A673 (cell line): ENCODE data around the gene TYW5.

Experiments
- CTCF ChIP-seq: fragments of 300-800, 200-600 bp; sonication (generic); conservative IDR thresholded peaks from 2 replicates; pipeline ENCODE4 v1.5.1; 2017; ENCODE audit warnings: low read depth, mild to moderate bottlenecking, antibody characterized with exemption, low read length, moderate library complexity, mixed read lengths
- EZH2 ChIP-seq: fragments of 200-600 bp; sonication (generic); IDR thresholded peaks from 2 replicates; pipeline ENCODE4 v1.6.1; 2017; ENCODE audit warnings: borderline replicate concordance, low read depth, mild to moderate bottlenecking, mixed read lengths, antibody characterized with exemption, low read length; ENCODE audit not compliant: poor library complexity, severe bottlenecking

DNA sequence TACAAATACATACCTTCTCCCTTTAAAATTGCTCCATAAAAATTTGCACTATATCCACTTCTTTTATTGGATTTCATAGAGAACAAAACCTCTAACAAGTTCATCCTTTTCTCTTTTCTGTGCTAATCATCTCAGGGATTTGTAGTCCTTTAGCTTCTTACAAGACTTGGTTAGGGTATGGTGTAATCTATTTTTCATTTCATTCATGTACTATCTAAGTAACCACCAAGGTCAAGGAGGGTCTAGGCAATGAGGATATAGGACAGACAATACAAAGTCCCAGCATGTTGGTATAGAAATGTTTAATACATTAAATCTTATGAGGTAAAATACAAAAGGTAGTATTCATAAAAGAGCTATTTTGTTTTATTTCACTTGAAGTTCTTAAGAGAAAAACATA is 26.7 kb downstream of the TYW5 start:
- no peak for TF ChIP-seq EZH2
- no peak for TF ChIP-seq CTCF
